Diencephalon (tissue), 1 donor: ENCODE measurements around the gene SPANXA1. TPM values are rescaled to one million over a fixed set of nuclear protein-coding genes. Genes with fewer than 3 reads are reported as not detected.

Experiments used
- total RNA-seq: library from RNA; depleted of rRNA; stranded (reverse); fragments of >200 nt; gene quantifications from one replicate; pipeline ENCODE4 v1.2.3, GENCODE V29; 2014

Gene SPANXA1, protein sequence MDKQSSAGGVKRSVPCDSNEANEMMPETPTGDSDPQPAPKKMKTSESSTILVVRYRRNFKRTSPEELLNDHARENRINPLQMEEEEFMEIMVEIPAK
- not detected for total RNA-seq

DNA sequence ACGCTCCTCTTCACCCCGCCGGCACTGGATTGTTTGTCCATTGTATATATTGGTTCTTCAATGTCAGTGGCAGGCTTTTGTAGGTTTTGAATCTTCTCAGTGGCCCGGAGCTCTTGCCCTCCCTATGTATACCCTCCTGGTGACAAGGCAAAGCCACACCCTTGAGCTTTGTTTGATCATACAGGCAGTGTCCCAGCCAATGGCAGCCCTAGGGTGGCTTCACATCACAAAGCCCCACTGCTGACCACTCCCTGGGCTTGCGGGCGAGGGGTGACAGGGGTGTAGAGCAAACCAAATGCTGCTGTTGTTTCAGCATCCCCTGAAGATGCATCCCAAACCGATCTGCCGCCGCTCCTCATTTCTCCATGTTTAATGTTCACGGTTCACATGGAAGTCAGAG is at the start of gene SPANXA1:
Gene SPANXA1, minus strand, starts transcription at position 101 of the 400 bp plus-strand sequence. Its CDS starts 60 bp downstream, at position 41.

DNA sequence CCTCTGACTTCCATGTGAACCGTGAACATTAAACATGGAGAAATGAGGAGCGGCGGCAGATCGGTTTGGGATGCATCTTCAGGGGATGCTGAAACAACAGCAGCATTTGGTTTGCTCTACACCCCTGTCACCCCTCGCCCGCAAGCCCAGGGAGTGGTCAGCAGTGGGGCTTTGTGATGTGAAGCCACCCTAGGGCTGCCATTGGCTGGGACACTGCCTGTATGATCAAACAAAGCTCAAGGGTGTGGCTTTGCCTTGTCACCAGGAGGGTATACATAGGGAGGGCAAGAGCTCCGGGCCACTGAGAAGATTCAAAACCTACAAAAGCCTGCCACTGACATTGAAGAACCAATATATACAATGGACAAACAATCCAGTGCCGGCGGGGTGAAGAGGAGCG is 4.9 kb upstream of the SPANXA1 start, which contains the start of gene SPANXA2:
Gene SPANXA2, plus strand, starts transcription at position 301 of the 400 bp plus-strand sequence. Its CDS starts 60 bp downstream, at position 361.

Other genes with a start within 250 kb of the SPANXA1 start
- gene SPANXA2, start 5.0 kb upstream of the SPANXA1 start, total RNA-seq: not detected
- not detected for gene SPANXD, start 114.0 kb upstream of the SPANXA1 start, total RNA-seq